ENCODE data around the gene ACSM4.

DNA sequence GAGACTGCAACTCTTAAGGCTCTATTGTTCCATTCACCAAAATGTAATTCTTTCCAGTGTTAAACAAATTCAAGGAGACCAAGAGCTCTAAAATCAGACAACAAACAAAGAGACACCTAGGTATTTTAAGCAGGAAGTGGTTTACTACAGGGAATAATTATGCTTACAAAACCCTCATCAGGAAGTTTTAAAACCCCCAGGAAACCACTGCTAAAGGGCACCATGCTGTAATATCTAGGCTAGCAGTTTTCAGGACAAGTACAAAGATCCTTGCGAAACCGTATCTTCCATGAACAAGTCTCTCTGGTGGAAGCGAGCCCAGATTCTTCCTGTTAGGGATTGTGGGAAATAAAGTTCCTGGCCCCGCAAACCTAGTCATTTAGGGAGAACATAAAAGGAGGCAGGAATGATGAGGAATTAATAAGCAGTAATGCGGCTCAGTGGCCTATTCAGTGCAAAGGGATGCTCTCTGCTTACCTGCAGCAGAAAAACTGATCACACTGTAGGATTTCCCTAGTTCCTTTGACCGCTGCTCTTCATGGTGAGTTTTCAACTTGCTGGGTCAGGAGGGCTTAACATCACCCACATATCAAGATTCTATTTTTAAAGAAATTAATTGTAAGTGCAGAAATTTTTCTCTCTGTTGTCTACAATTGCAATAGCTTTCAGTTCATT lies 42.8 kb downstream of the ACSM4 start:
- TF ChIP-seq, protein P1, sequence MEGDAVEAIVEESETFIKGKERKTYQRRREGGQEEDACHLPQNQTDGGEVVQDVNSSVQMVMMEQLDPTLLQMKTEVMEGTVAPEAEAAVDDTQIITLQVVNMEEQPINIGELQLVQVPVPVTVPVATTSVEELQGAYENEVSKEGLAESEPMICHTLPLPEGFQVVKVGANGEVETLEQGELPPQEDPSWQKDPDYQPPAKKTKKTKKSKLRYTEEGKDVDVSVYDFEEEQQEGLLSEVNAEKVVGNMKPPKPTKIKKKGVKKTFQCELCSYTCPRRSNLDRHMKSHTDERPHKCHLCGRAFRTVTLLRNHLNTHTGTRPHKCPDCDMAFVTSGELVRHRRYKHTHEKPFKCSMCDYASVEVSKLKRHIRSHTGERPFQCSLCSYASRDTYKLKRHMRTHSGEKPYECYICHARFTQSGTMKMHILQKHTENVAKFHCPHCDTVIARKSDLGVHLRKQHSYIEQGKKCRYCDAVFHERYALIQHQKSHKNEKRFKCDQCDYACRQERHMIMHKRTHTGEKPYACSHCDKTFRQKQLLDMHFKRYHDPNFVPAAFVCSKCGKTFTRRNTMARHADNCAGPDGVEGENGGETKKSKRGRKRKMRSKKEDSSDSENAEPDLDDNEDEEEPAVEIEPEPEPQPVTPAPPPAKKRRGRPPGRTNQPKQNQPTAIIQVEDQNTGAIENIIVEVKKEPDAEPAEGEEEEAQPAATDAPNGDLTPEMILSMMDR (IDR thresholded peaks at IDR 0.05) = no peak
- TF ChIP-seq EP300 (IDR thresholded peaks at IDR 0.05) = no peak
